Cardiac fibroblast (primary cell): ENCODE results near the gene DRGX.

Source experiments
- DNase-seq, 2 donors: peaks; one replicate each; pipeline versions ENCODE4 v3.0.0 to v3.0.0-alpha.2; 2010; ENCODE audit warnings: low read depth in 2 of 2
- H3K4me3 ChIP-seq, 2 donors: replicated peaks in 1 of 2; 1 replicate in 1 of 2; 2 replicates in 1 of 2; pipeline ENCODE4 v1.5.1; 2011; ENCODE audit warnings: low read depth in 2 of 2, low read length in 2 of 2, mild to moderate bottlenecking in 2 of 2, moderate library complexity in 1 of 2
- CTCF ChIP-seq: IDR thresholded peaks from one replicate; pipeline ENCODE4 v1.5.1; 2011; ENCODE audit warnings: low read depth, mild to moderate bottlenecking, low read length, inconsistent platforms

Gene DRGX

GRCh38 chr10:49335364-49335972 is 60.4 kb downstream of the DRGX start:
- H3K4me3 ChIP-seq: no peak overlapping the region
- TF ChIP-seq CTCF: no peak
- no peak for DNase-seq

GRCh38 chr10:49334964-49335363 is 60.9 kb downstream of the DRGX start:
- no peak overlapping the region for H3K4me3 ChIP-seq
- TF ChIP-seq CTCF: no peak

GRCh38 chr10:49333192-49333591 is 62.7 kb downstream of the DRGX start:
- TF ChIP-seq CTCF: no peak
- H3K4me3 ChIP-seq: no peak overlapping the region
- no peak for DNase-seq

More at GRCh38 chr10:49334964-49335363, 60.9 kb downstream of the DRGX start:
- no peak for DNase-seq

GRCh38 chr10:49332768-49333167 is 63.1 kb downstream of the DRGX start:
- no peak for DNase-seq
- TF ChIP-seq CTCF: no peak
- H3K4me3 ChIP-seq: no peak overlapping the region

GRCh38 chr10:49332333-49332732 is 63.6 kb downstream of the DRGX start:
- TF ChIP-seq CTCF: no peak
- H3K4me3 ChIP-seq: no peak overlapping the region
- DNase-seq: no peak

GRCh38 chr10:49331431-49331830 is 64.5 kb downstream of the DRGX start:
- H3K4me3 ChIP-seq: no peak overlapping the region
- no peak for DNase-seq
- no peak for TF ChIP-seq CTCF

- no peak for TF ChIP-seq CTCF
- DNase-seq: no peak
- H3K4me3 ChIP-seq: no peak overlapping the region
Observed at GRCh38 chr10:49330127-49330665, 65.7 kb downstream of the DRGX start.
